Stimulated activated naive CD8-positive, alpha-beta T cell treated with anti-CD3 and anti-CD28 coated beads, Interleukin-15, amount 100 ng/mL, for 72 hours (primary cell): Measurements from ENCODE around the gene LCOR.

ENCODE experiments used
- ATAC-seq: fragments of 150-1000 bp; cut with Tn5 transposase; 2 replicates; pipeline ENCODE4 v1.10.0; 2021; ENCODE audit warnings: mild to moderate bottlenecking, moderate library complexity
- DNase-seq, 2 donors: peaks; one replicate each; pipeline ENCODE4 v3.0.0; 2021 to 2022
- H3K27ac Mint-ChIP-seq, 2 donors: one replicate each; pipeline ENCODE4 v1.8.0; 2022; ENCODE audit warnings: mild to moderate bottlenecking in 2 of 2, mixed read lengths in 2 of 2, moderate library complexity in 2 of 2
- H3K27me3 Mint-ChIP-seq: one replicate; pipeline ENCODE4 v1.8.0; 2022; ENCODE audit warnings: mixed read lengths
- H3K4me1 Mint-ChIP-seq: one replicate; pipeline ENCODE4 v1.8.0; 2022; ENCODE audit warnings: mild to moderate bottlenecking, mixed read lengths
- H3K4me3 Mint-ChIP-seq, 2 donors: one replicate each; pipeline ENCODE4 v1.8.0; 2022; ENCODE audit warnings: mild to moderate bottlenecking in 2 of 2, mixed read lengths in 2 of 2, moderate library complexity in 1 of 2
- H3K9me3 Mint-ChIP-seq, 2 donors: one replicate each; pipeline ENCODE4 v1.8.0; 2022; ENCODE audit warnings: mixed read lengths in 2 of 2

Gene LCOR

DNA sequence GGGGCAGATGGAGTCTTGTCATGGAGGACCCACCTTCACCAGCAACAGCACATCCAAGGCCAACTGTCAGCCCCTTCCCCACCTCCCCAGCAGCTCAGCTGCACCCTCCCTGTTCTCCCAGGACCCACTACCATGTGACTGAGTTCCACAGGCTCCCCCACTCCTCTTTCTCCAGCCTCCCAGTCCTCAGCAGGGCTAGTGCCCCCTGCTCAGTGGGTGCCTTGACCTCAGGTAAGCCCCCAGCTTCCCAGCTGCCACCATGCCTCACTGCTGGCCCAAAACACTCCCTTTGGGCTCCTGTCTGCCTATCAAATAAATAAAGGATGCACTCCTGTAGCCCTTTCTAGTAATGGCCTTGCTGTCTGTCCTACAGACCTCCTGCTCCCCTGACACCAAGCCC is 179.3 kb downstream of the LCOR start:
- Mint-ChIP-seq H3K27ac (no peak overlapping the region), H3K4me3 (no peak overlapping the region), H3K9me3 (peaks cover 12 to 16% of the 10 kb centered on the region in 2 donors), H3K27me3 (no peaks in the 10 kb centered on the region), H3K4me1 (peaks cover 10% of the 10 kb centered on the region)
- DNase-seq: no peak
- no peak for ATAC-seq

DNA sequence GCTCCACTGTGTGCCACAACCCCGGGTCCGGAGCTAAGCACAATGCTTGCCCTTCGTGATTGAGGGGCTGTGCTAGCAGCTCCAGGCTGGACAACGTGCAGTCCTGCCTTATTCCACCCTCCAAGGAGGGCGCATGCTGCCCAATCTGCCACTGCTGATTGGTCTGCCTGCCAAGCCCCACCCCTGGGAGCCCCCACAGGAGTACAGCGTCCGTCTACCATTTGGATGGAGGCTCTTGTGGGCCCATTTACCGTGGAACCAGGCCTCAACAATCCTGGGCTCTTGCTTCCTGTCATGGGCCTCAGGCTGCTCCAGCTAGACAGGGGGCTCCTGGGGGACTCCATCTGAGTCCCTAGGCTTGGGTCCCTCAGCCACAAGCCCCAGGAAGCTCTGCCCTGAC is 180.4 kb downstream of the LCOR start:
- no peak for DNase-seq

DNA sequence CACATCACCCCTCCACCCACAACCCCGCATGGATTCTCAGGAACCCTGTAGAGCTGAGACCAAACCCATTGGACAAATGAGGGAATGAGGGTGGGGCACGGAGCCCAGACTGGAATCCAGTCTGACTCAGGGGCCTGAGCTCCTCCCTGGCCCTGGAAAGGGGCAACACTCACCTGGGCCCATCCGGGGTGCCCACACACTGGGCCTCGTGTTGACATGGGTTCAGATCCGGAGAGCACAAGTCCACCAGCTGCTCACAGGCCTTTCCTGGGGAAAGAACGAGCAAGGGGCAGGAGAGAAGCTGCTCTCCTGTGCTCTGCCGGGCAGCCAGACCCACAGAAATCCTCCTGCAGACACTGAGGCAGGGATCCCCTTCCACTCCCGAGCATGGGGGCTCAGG is 181.5 kb downstream of the LCOR start:
- no peak overlapping the region for H3K27ac Mint-ChIP-seq
- H3K4me3 Mint-ChIP-seq: no peak overlapping the region
- ATAC-seq (no peak), DNase-seq (no peak)
- no peaks in the 10 kb centered on the region for H3K9me3 Mint-ChIP-seq
- H3K27me3 Mint-ChIP-seq: no peaks in the 10 kb centered on the region
- H3K4me1 Mint-ChIP-seq: peaks cover 25% of the 10 kb centered on the region

More for the DNA sequence above, 180.4 kb downstream of the LCOR start:
- Mint-ChIP-seq H3K4me1 (peaks cover 21% of the 10 kb centered on the region), H3K9me3 (peaks cover 2 to 6% of the 10 kb centered on the region in 2 donors), H3K4me3 (no peak overlapping the region), H3K27ac (no peak overlapping the region), H3K27me3 (no peaks in the 10 kb centered on the region)
- ATAC-seq: no peak

DNA sequence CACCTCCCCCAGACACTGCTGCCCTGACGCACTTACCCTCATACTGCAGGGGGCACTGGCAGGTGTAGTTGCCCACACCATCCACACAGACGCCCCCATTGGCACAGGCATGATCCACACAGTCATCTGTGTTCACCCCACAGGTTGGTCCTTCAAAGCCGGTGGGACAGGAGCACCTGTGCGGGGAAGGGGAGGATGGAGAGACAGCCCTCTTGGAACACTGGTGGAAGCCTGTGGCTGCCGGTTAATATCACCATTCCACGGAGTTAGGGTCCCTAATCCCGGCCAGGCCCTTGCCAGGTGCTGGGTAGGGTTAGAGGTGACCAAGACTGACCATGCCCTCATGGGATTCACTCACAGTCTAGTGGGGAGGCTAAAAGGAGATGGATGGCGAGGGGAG is 181.9 kb downstream of the LCOR start:
- H3K27me3 Mint-ChIP-seq: no peaks in the 10 kb centered on the region
- H3K4me1 Mint-ChIP-seq: peaks cover 25% of the 10 kb centered on the region
- H3K4me3 Mint-ChIP-seq: no peak overlapping the region
- ATAC-seq (no peak), DNase-seq (no peak)
- no peaks in the 10 kb centered on the region for H3K9me3 Mint-ChIP-seq
- peak overlapping the region in 1 of 2 donors; percentile 91 for H3K27ac Mint-ChIP-seq

DNA sequence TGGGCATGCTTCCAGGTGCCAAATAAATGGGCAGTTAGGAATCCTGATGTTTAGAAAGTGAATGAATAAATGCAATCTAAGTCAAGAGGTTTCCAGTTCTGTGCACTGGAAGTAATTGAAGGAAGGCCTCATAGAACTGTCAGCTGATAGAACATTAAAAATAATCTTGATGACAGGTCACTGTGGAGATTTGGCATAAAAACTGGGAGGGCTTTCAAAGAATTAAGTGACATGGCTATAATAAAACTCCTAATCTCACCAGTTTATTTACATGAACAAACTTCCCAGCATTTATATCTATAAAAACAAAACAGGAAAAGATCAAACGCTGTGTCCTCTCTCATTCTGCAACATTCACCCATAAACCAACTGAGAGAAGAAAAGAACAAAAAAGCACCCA is 183.1 kb downstream of the LCOR start:
- ATAC-seq: no peak
- peaks cover 25% of the 10 kb centered on the region for H3K4me1 Mint-ChIP-seq
- no peaks in the 10 kb centered on the region for H3K9me3 Mint-ChIP-seq
- peak overlapping the region in 1 of 2 donors; percentile 14 for H3K27ac Mint-ChIP-seq
- no peaks in the 10 kb centered on the region for H3K27me3 Mint-ChIP-seq
- no peak for DNase-seq
- H3K4me3 Mint-ChIP-seq: no peak overlapping the region

DNA sequence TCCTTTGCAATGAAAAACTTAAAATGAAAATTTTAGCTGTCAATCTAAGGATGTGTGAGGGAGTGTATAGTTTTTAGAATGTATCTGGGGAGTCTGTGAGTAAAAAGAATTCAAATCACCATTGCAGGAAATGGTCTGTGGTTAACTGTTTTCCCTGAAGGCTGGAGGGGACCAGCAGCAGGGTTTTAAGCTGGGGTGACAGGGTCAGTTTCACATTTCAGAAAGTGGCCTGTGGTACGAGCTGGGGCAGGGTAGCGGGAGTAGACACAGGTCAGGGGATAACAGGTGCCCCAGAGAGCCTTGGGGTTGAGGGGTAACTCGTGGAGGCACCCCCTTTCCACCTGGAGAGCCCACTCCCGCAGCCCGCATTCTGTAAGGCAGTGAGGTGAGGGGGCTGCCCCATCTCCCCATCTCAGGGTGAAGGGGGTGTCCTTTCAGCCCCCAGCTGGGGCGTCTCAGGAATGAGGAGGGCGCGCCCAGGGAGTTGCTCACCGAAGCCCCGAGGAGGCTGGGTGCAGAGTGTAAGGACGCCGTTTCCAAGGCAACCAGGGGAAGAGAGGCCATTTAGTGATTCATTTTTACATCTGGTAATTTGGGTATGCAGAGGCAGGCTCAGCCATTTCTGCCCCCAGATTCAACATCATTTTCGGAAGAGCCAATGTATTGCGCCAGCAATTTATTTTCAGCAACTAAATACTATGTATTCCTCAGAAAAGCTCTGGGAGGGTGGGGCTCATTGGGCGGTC is 184.8 kb downstream of the LCOR start:
- Mint-ChIP-seq H3K4me3 (peak overlapping the region; percentile 64 to 75), H3K4me1 (peaks cover 25% of the 10 kb centered on the region)
- peak; percentile 90 for ATAC-seq

DNA sequence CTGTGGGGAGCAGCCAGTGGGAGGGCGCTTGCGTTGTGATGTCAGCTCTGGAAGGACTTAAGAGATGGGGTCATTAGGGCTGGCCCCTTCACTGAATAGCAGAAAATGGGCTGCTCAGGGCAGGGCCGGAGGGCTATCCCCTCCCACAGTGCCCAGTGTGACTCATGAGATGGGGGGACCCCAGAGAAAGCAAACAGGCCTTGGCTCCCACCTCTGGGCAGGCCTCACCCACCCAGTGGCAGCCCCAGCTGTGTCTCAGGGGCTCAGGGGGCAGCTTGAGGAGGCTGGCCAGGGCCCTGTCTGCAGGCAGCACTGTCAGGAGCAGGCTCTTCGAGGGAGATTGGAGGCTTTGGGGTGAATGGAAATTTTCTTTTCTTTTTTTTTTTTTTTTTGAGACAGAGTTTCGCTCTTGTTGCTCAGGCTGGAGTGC is 185.4 kb downstream of the LCOR start:
- Mint-ChIP-seq H3K27ac (peak overlapping the region; percentile 85 to 95), H3K4me1 (peaks cover 25% of the 10 kb centered on the region), H3K4me3 (peak overlapping the region; percentile 64 to 75), H3K9me3 (no peaks in the 10 kb centered on the region), H3K27me3 (no peaks in the 10 kb centered on the region)
- DNase-seq: no peak
- ATAC-seq: peak; percentile 9

More for the DNA sequence above, 184.8 kb downstream of the LCOR start:
- no peaks in the 10 kb centered on the region for H3K27me3 Mint-ChIP-seq
- H3K27ac Mint-ChIP-seq: peak overlapping the region; percentile 85 to 95
- DNase-seq: peak; percentile 50 to 73
- no peaks in the 10 kb centered on the region for H3K9me3 Mint-ChIP-seq

DNA sequence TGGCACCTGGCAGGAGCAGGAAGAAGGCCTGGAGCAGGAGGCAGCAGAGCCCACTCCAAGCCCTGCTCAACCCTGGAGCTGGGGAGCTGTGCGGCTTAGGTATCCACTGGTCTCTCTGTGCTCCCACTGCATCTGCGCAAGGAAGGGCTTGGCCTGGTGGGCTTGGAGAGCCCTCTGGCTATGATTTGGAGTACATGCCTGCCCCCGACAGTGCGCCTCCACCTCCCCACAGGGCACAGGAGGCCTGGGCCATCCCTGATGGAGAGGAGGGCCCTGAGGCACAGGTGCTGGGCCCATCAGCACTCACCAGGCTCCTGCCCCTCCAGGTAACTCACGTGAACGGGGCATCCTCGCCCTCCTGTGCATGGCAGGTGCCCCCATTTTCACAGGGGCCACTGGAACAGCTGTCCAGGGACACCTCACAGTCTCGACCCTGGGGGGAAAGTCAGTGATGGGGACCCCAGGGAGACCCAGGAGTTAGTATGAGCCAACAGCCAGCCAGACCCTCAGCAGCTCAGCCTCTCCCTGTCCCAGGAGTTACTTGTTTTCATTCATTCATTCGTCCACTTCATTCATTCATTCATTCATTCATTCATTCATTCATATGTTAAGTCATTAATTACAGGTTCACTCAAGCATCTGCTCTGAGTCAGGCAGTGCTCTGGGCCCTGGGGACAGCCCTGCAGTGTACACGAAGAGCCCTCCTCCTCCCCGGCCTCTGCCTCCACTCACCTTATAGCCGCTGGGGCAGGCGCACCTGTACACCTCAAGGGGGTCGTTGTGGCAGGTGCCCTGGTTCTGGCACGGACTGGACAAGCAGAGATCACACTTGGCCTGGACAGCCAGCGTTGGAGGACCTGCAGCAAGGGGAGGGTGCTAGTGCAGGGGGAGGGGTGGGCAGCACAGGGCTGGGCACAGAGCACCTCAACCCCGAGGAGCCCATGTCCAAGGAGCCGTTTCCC is 186.4 kb downstream of the LCOR start:
- Mint-ChIP-seq H3K4me1 (peaks cover 26% of the 10 kb centered on the region), H3K9me3 (no peaks in the 10 kb centered on the region), H3K4me3 (no peak overlapping the region), H3K27ac (no peak overlapping the region), H3K27me3 (no peaks in the 10 kb centered on the region)
- DNase-seq (no peak), ATAC-seq (no peak)

DNA sequence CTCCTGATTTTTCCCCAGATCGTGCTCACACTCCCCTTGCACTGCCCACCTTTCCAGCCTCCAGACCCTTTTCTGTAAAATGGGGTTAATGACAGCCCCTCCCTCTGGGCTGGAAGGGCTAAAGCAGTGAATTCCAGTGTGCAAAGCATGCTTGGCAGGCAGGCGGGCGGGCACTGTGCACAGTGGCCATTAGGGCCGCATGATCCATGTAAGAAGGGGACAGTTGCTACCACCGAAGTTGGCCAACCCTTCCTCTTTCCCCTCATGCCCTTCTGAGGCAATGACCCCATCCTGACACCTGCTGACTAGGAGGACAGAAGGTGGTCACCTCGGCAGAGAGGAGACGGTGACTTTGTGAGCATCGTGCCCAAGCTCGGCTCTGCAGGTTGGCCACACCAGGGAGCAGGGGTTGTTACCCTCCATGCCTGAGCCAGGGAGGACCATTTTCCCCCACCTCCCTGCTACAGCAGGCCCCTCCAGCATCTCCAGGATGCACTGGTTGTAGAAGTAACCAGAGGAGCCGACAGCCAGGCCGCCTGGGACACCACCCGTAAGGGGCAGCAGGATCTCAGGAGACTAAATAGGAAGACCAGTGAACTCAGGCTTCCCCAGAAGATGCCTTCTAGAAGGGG is 187.2 kb downstream of the LCOR start:
- DNase-seq (no peak), ATAC-seq (no peak)
- Mint-ChIP-seq H3K9me3 (no peaks in the 10 kb centered on the region), H3K27ac (no peak overlapping the region), H3K27me3 (no peaks in the 10 kb centered on the region), H3K4me1 (peaks cover 34% of the 10 kb centered on the region), H3K4me3 (no peak overlapping the region)

DNA sequence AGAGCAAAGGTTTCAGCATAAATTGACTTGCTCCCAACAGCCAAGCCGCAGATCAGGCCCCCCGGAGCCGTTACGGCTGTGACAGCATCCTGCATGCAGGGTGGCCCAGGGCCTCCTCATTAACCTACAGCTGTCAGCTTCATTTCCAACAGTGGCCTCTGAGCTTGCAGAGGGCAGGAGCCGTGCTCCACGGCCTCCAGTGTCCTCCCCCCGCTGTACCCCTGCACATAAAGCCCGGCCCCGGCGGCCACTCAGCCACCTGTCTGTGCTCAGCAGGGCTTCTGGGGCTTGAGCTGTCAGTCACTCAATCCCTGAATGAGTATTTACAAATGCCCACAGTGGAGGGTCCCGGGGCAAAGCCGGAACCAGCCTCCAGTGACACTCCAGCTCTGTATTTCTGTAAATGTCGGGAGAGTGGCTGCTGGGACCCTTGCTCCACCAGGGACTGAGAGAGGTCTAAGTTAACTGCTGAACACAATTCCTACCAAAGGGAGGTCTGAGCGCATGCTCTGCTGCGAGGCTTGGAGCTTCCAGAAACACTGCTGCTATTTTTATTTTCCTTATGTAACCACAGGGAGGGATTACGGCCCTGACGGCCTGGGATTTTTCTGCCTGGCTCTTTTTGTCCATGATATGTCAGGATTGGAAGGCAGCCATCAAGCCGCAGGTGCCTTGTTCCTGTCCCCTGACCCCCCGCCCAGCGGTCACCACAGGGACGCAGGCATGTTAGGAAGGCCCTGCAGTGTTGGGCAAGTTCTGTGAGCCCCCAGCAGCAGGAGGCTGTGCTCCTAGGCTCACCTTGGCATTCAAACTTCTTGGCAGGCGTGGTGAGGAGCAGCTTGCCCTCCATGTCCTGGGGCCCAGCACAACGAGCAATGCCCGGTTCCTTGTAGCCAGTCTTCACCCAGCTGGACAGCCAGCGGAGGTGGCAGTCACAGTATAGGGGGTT is 188.6 kb downstream of the LCOR start:
- DNase-seq (no peak), ATAC-seq (no peak)
- Mint-ChIP-seq H3K27ac (peak overlapping the region in 1 of 2 donors; percentile 60), H3K4me3 (no peak overlapping the region), H3K9me3 (no peaks in the 10 kb centered on the region), H3K27me3 (no peaks in the 10 kb centered on the region), H3K4me1 (peaks cover 32% of the 10 kb centered on the region)

DNA sequence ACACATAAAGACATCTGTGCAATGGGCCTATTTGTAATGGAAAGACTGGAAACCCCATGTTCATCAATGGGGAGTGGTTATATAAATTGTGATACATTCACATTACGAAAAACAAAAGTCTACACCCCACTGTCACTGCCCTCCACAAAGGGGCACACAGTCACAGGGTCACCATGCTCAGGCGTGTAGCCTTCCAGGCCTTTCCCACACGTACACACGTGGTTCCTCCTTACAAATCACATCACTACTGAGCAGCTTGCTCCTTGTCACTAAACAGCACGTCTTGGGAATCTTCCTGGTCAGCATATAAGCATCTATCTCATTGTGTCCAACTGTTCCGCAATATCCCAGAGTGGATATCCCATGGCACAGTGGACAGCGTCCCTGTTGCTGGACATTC is 190.5 kb downstream of the LCOR start:
- Mint-ChIP-seq H3K4me3 (no peak overlapping the region), H3K27me3 (no peaks in the 10 kb centered on the region), H3K9me3 (no peaks in the 10 kb centered on the region), H3K4me1 (peaks cover 13% of the 10 kb centered on the region), H3K27ac (no peak overlapping the region)
- no peak for DNase-seq
- no peak for ATAC-seq

DNA sequence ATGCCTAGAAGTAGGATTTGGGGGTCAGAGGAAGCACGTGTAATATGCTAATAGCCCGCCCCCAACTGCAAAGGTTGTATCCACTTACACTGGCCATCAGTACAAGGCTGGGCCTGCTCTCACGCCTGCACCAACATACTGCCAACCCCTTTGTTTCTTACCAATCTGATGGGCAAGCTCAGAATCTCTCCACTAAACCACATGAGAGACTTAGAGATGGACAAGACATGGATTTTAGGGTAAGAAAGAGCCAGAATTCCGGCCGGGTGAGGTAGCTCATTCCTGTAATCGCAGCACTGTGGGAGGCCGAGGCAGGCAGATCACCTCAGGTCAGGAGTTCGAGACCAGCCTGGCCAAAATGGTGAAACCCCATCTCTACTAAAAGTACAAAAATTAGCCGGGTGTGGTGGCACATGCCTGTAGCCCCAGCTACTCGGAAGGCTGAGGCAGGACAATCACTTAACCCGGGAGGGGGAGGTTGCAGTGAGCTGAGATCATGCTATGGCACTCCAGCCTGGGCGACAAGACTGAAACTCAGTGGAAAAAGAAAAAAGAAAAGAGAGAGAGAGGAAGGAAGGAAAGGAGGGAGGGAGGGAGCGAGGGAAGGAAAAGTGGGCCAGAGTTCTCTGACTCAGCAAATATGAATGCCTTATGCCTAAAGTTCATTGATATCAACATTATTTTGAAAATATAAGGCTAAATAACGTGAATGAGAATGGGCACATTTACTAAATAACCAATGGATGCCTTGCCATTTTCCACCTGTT is 191.5 kb downstream of the LCOR start:
- Mint-ChIP-seq H3K27ac (no peak overlapping the region), H3K4me1 (peaks cover 11% of the 10 kb centered on the region), H3K4me3 (no peak overlapping the region), H3K9me3 (no peaks in the 10 kb centered on the region), H3K27me3 (no peaks in the 10 kb centered on the region)
- no peak for ATAC-seq
- no peak for DNase-seq

DNA sequence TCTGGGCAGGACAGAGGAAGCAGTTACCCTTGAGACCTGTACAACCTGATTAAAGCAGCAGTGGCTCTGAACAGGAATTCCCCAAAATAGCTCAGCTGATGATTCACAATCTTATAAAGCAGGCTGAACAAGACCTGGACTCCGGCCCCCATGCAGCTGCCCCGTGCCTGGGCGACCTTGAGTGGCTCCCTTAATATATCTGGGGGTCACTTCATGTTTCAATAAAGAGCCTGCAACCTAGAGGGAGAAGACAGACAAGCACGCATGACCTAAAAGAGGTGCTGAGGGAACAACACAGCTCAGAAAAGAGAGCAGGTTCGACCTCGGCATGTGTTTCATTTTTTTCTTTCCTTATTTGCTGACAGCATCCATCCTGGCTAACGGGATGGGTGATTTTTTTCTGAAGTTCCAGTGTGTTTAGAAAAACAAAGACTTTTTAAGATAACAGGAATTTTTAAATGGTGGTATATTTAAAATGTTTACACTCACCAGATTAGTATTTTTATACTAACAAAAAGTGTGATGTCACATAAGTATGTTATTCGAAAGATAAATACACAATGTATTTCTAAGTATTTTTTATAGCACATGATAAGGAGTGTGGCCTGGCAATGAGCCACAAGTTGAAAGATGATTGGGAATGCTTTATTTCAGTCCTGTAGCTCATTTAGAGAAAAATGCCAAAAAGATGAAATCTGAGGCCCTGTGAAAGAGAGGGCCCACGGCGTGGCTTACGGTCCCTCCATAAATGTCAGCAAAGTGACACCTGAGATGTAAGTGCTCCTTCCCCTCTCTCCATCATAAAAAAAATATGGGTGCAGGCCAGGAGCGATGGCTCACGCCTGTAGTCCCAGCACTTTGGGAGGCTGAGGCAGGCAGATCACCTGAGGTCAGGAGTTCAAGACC is 192.3 kb downstream of the LCOR start:
- ATAC-seq (peak; percentile 43), DNase-seq (no peak)
- H3K9me3 Mint-ChIP-seq: no peaks in the 10 kb centered on the region
- no peak overlapping the region for H3K4me3 Mint-ChIP-seq
- peaks cover 11% of the 10 kb centered on the region for H3K4me1 Mint-ChIP-seq
- H3K27ac Mint-ChIP-seq: peak overlapping the region in 1 of 2 donors; percentile 42
- no peaks in the 10 kb centered on the region for H3K27me3 Mint-ChIP-seq
